ENCODE data around the gene SLC37A1. TPM values are rescaled to one million over a fixed set of nuclear protein-coding genes. Genes with fewer than 3 reads are reported as not detected.

The SLC37A1 gene
- total RNA-seq, 1 experiment from 2014 or later: 38.3 TPM

GRCh38 chr21:42523211-42523610, 9.6 kb downstream of the SLC37A1 start:
- Histone ChIP-seq H3K4me3 (ENCODE audit: low read length) (no peak overlapping the region), H3K27me3 (ENCODE audit: low read length) (no peaks in the 10 kb centered on the region), H3K9me3 (ENCODE audit: low read length) (no peaks in the 10 kb centered on the region), H3K9me2 (replicated peaks; ENCODE audit: low read length) (no peaks in the 10 kb centered on the region), H3K9ac (ENCODE audit: low read length) (no peak overlapping the region), H4K20me1 (ENCODE audit: low read length) (no peaks in the 10 kb centered on the region), H3K36me3 (ENCODE audit: low read depth, low read length) (peaks cover 53% of the 10 kb centered on the region), H3K27ac (ENCODE audit: low read length) (peak overlapping the region; percentile 55), H3F3A (ENCODE audit: low read length, unreplicated experiment) (no peaks in the 10 kb centered on the region), H3K79me2 (ENCODE audit: low read length) (peaks cover 37% of the 10 kb centered on the region), H3K4me2 (ENCODE audit: low read length) (no peak overlapping the region), H2AFZ (ENCODE audit: low read length) (no peak overlapping the region), H3K4me1 (ENCODE audit: insufficient read depth, low read length) (peaks cover 30% of the 10 kb centered on the region)
- POLR2A ChIA-PET (ENCODE audit: unreplicated experiment): interaction anchor here (0.7 kb wide), 1 partner anchor 9 kb away, joined by 3 read pairs; no protein-coding TSS in a partner anchor
- TF ChIP-seq EZH2phosphoT487 (IDR thresholded peaks at IDR 0.05; ENCODE audit: borderline replicate concordance, low read length) (no peak), EZH2 (IDR thresholded peaks at IDR 0.05; ENCODE audit: low read length, unreplicated experiment) (no peak)
- TF ChIP-seq, protein P1, sequence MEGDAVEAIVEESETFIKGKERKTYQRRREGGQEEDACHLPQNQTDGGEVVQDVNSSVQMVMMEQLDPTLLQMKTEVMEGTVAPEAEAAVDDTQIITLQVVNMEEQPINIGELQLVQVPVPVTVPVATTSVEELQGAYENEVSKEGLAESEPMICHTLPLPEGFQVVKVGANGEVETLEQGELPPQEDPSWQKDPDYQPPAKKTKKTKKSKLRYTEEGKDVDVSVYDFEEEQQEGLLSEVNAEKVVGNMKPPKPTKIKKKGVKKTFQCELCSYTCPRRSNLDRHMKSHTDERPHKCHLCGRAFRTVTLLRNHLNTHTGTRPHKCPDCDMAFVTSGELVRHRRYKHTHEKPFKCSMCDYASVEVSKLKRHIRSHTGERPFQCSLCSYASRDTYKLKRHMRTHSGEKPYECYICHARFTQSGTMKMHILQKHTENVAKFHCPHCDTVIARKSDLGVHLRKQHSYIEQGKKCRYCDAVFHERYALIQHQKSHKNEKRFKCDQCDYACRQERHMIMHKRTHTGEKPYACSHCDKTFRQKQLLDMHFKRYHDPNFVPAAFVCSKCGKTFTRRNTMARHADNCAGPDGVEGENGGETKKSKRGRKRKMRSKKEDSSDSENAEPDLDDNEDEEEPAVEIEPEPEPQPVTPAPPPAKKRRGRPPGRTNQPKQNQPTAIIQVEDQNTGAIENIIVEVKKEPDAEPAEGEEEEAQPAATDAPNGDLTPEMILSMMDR (conservative IDR thresholded peaks at IDR 0.05; ENCODE audit: low read depth, low read length): no peak
- ATAC-seq: no peak
- intact Hi-C loops (cut with micrococcal nuclease): no loop called here
- BruUV-seq (replicated peaks): no TSS peak
- CTCF ChIA-PET: no interaction called here
- no peak for DNase-seq

- intact Hi-C loops (cut with micrococcal nuclease): loop anchor here (1.0 kb wide), 1 partner anchor 28 kb away; the partner anchor contains the start of gene RSPH1
- Histone ChIP-seq H4K20me1 (ENCODE audit: low read length) (no peaks in the 10 kb centered on the region), H3K27ac (ENCODE audit: low read length) (peak overlapping the region; percentile 55), H3F3A (ENCODE audit: low read length, unreplicated experiment) (no peaks in the 10 kb centered on the region), H3K79me2 (ENCODE audit: low read length) (peaks cover 31% of the 10 kb centered on the region), H3K4me2 (ENCODE audit: low read length) (peak overlapping the region; percentile 4; the same call in 1 of the 2 replicates), H3K4me3 (ENCODE audit: low read length) (no peak overlapping the region), H3K9me3 (ENCODE audit: low read length) (no peaks in the 10 kb centered on the region), H3K4me1 (ENCODE audit: insufficient read depth, low read length) (peaks cover 23% of the 10 kb centered on the region), H3K9me2 (replicated peaks; ENCODE audit: low read length) (no peaks in the 10 kb centered on the region), H2AFZ (ENCODE audit: low read length) (no peak overlapping the region), H3K36me3 (ENCODE audit: low read depth, low read length) (peaks cover 48% of the 10 kb centered on the region), H3K27me3 (ENCODE audit: low read length) (no peaks in the 10 kb centered on the region), H3K9ac (ENCODE audit: low read length) (no peak overlapping the region; the same call in 1 of the 2 replicates)
- TF ChIP-seq, protein P1 (conservative IDR thresholded peaks at IDR 0.05; ENCODE audit: low read depth, low read length): no peak
- no peak for TF ChIP-seq EZH2phosphoT487 (IDR thresholded peaks at IDR 0.05; ENCODE audit: borderline replicate concordance, low read length)
- DNase-seq (peak; percentile 8), ATAC-seq (no peak)
- no TSS peak for BruUV-seq (replicated peaks)
- ChIA-PET CTCF (interaction anchor here (0.6 kb wide), 1 partner anchor 64 kb away, joined by 3 read pairs; no protein-coding TSS in a partner anchor), POLR2A (ENCODE audit: unreplicated experiment) (no interaction called here)
Measured at GRCh38 chr21:42523941-42524340, 10.3 kb downstream of the SLC37A1 start.

DNA sequence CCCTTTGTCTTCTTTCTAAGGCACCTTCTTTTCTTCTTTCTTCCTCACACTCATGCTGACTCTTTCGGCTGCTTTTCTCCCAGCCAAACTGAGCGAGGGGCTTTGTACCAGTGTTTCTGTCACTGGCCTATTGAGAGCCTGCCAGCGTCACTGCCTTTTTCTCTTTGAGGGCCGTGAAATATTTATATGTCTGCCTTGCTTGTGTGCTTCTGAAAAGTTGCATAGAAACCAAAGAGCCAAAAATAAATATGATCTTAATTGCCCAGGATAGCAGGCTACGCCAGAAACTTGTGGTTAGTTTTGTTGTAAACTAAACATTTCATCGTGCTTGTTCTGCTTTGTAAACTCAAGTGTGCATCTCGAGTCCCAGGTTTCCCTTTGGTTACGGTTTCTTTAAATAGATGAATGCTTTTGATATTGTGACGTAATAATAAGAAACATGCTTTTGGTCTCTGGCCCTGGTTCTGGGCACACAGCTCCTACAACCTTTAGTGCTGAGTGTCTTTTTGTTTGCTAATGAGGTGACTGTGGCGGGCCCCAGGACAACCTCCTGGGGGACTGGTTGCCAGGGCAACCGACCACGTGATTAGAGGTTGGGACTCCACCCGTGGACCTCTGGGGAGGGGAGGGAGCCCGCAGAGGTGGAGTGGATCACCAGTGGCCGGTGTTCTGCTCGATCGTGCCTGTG, 10.8 kb downstream of the SLC37A1 start:
- Histone ChIP-seq H3K4me3 (ENCODE audit: low read length) (no peak overlapping the region), H3K9me2 (replicated peaks; ENCODE audit: low read length) (no peaks in the 10 kb centered on the region), H2AFZ (ENCODE audit: low read length) (no peak overlapping the region), H3K27me3 (ENCODE audit: low read length) (no peaks in the 10 kb centered on the region), H3K79me2 (ENCODE audit: low read length) (peaks cover 26% of the 10 kb centered on the region), H3K9me3 (ENCODE audit: low read length) (no peaks in the 10 kb centered on the region), H3K4me2 (ENCODE audit: low read length) (peak overlapping the region; percentile 4; the same call in 1 of the 2 replicates), H4K20me1 (ENCODE audit: low read length) (no peaks in the 10 kb centered on the region), H3K4me1 (ENCODE audit: insufficient read depth, low read length) (peaks cover 20% of the 10 kb centered on the region), H3F3A (ENCODE audit: low read length, unreplicated experiment) (no peaks in the 10 kb centered on the region), H3K9ac (ENCODE audit: low read length) (no peak overlapping the region; the same call in 1 of the 2 replicates), H3K27ac (ENCODE audit: low read length) (peak overlapping the region; percentile 55), H3K36me3 (ENCODE audit: low read depth, low read length) (peaks cover 43% of the 10 kb centered on the region)
- intact Hi-C loops (cut with micrococcal nuclease): loop anchor here (1.0 kb wide), 1 partner anchor 28 kb away; the partner anchor contains the start of gene RSPH1
- ChIA-PET POLR2A (ENCODE audit: unreplicated experiment) (no interaction called here), CTCF (interaction anchor here (0.6 kb wide), 1 partner anchor 65 kb away, joined by 3 read pairs; no protein-coding TSS in a partner anchor)
- ATAC-seq (peak; percentile 65), DNase-seq (peak; percentile 22)
- TF ChIP-seq EZH2phosphoT487 (IDR thresholded peaks at IDR 0.05; ENCODE audit: borderline replicate concordance, low read length) (no peak), EZH2 (IDR thresholded peaks at IDR 0.05; ENCODE audit: low read length, unreplicated experiment) (no peak)
- TF ChIP-seq, protein P1 (conservative IDR thresholded peaks at IDR 0.05; ENCODE audit: low read depth, low read length): no peak
- no TSS peak for BruUV-seq (replicated peaks)
